Endothelial cell of umbilical vein (primary cell): ENCODE results near the gene SOX18. TPM values are rescaled to one million over a fixed set of nuclear protein-coding genes. Genes with fewer than 3 reads are reported as not detected.

ENCODE experiments used
- BruUV-seq: library from RNA; stranded (reverse); fragments of 400-500 nt; replicated peaks from 2 replicates; lab custom pipeline; 2021; lab: Mats Ljungman, UMichigan
- CTCF ChIA-PET: fragments of 300-600, 350-600 bp; sonication (Branson Sonifier 250); formaldehyde crosslinking; loops from one replicate; lab custom pipeline; 2021; ENCODE audit warnings: antibody characterized with exemption, inconsistent platforms; lab: Charles Lee
- POLR2A ChIA-PET: fragments of 300-600, 350-600 bp; sonication (Branson Sonifier 250); formaldehyde crosslinking; loops from one replicate; lab custom pipeline; 2021; ENCODE audit warnings: antibody characterized with exemption, inconsistent platforms; lab: Charles Lee
- DNase-seq: peaks from one replicate; pipeline ENCODE4 v3.0.0-alpha.2; 2011; ENCODE audit warnings: low read depth, low spot score
- FAIRE-seq: peaks from 2 replicates; lab custom pipeline; 2011; peaks lifted over from hg19 to GRCh38; lab: Jason Lieb, UNC
- H2AFZ ChIP-seq: 2 replicates; pipeline ENCODE4 v1.6.0; 2012; ENCODE audit warnings: low read depth, low read length, control low read depth, inconsistent platforms
- H3K27ac ChIP-seq: 2 replicates; pipeline ENCODE4 v1.5.1; 2011; ENCODE audit warnings: low read depth, mild to moderate bottlenecking, control low read depth, low read length, moderate library complexity; ENCODE audit not compliant: insufficient read depth
- H3K27me3 ChIP-seq, 2 experiments: 2 replicates each; pipeline versions ENCODE4 v1.6.0 to v1.6.1; 2011; ENCODE audit warnings: low read length in 2 of 2, mixed read lengths in 1 of 2; ENCODE audit not compliant: control insufficient read depth in 2 of 2, insufficient read depth in 2 of 2
- H3K36me3 ChIP-seq, 2 experiments: 2 replicates in 1 of 2; 3 replicates in 1 of 2; pipeline ENCODE4 v1.5.1; 2011; ENCODE audit warnings: low read length in 2 of 2, mild to moderate bottlenecking in 1 of 2, moderate library complexity in 1 of 2; ENCODE audit not compliant: control insufficient read depth in 2 of 2, insufficient read depth in 2 of 2; ENCODE audit errors: extremely low read depth in 1 of 2
- H3K4me1 ChIP-seq: 3 replicates; pipeline ENCODE4 v1.5.1; 2011; ENCODE audit warnings: mild to moderate bottlenecking, low read length; ENCODE audit not compliant: control insufficient read depth, insufficient read depth; ENCODE audit errors: extremely low read depth
- H3K4me2 ChIP-seq: 2 replicates; pipeline ENCODE4 v1.6.1; 2011; ENCODE audit warnings: low read length, control low read depth, mixed read lengths; ENCODE audit not compliant: insufficient read depth
- H3K4me3 ChIP-seq, 3 experiments: fragments of 200-600 bp in 1 of 3; sonication (generic), shearing (Covaris generic) in 1 of 3; replicated peaks in 1 of 3; 2 replicates each; pipeline ENCODE4 v1.5.1; 2011 to 2016; ENCODE audit warnings: control low read depth in 3 of 3, low read length in 3 of 3, mild to moderate bottlenecking in 2 of 3, inconsistent platforms in 1 of 3, low read depth in 1 of 3, moderate library complexity in 1 of 3; ENCODE audit not compliant: insufficient read depth in 1 of 3
- H3K79me2 ChIP-seq: 2 replicates; pipeline ENCODE4 v1.6.0; 2012; ENCODE audit warnings: low read length, inconsistent platforms; ENCODE audit not compliant: control insufficient read depth, insufficient read depth
- H3K9ac ChIP-seq: replicated peaks from 2 replicates; pipeline ENCODE3; 2011; ENCODE audit warnings: low read length, control low read depth; ENCODE audit not compliant: insufficient read depth; ENCODE audit errors: extremely low read depth
- H3K9me1 ChIP-seq: replicated peaks from 3 replicates; pipeline ENCODE4 v1.6.0; 2011; ENCODE audit warnings: mild to moderate bottlenecking, low read length; ENCODE audit not compliant: control insufficient read depth, insufficient read depth; ENCODE audit errors: extremely low read depth
- H3K9me3 ChIP-seq: replicated peaks from 2 replicates; pipeline ENCODE4 v1.5.1; 2012; ENCODE audit warnings: low read length, inconsistent platforms; ENCODE audit not compliant: control insufficient read depth, insufficient read depth
- H4K20me1 ChIP-seq: replicated peaks from 2 replicates; pipeline ENCODE3; 2011; ENCODE audit warnings: mild to moderate bottlenecking, low read length; ENCODE audit not compliant: control insufficient read depth, insufficient read depth; ENCODE audit errors: extremely low read depth
- EZH2 ChIP-seq: IDR thresholded peaks from 2 replicates; pipeline ENCODE4 v1.6.1; 2012; ENCODE audit warnings: borderline replicate concordance, low read depth, mild to moderate bottlenecking, moderate library complexity, low read length, inconsistent platforms; ENCODE audit not compliant: severe bottlenecking
- FOS ChIP-seq: IDR thresholded peaks from 2 replicates; pipeline ENCODE4 v1.6.1; 2011; ENCODE audit warnings: mild to moderate bottlenecking, low read length, moderate library complexity, borderline replicate concordance; ENCODE audit not compliant: insufficient read depth
- GATA2 ChIP-seq: IDR thresholded peaks from 2 replicates; pipeline ENCODE4 v1.7.0; 2011; ENCODE audit warnings: low read depth, mild to moderate bottlenecking, moderate library complexity, mixed read lengths, low read length; ENCODE audit not compliant: insufficient read length, insufficient read depth
- JUN ChIP-seq: IDR thresholded peaks from 2 replicates; pipeline ENCODE4 v1.6.1; 2011; ENCODE audit warnings: borderline replicate concordance, low read depth; ENCODE audit not compliant: insufficient read length, insufficient read depth
- MYC ChIP-seq: IDR thresholded peaks from one replicate; pipeline ENCODE4 v1.6.1; 2011; ENCODE audit warnings: mild to moderate bottlenecking, low read depth, low read length
- POLR2A ChIP-seq: IDR thresholded peaks from 2 replicates; pipeline ENCODE4 v1.6.1; 2012; ENCODE audit warnings: low read depth, mild to moderate bottlenecking, control low read depth, low read length
- POLR2AphosphoS5 ChIP-seq: IDR thresholded peaks from 2 replicates; pipeline ENCODE4 v1.6.1; 2012; ENCODE audit warnings: low read depth, mild to moderate bottlenecking, control low read depth, low read length, moderate library complexity; ENCODE audit not compliant: insufficient read depth
- dilution Hi-C: fragments of 300-500 bp; cut with MboI; formaldehyde crosslinking; loops from one replicate; pipeline ENCODE4 v1.15.0; 2019; ENCODE audit warnings: low sequenced_read_pairs; ENCODE audit not compliant: extremely low pct_ligation_motif_present
- intact Hi-C: fragments of 100-400 bp; cut with micrococcal nuclease; formaldehyde crosslinking; loops from one replicate; pipeline ENCODE4 v1.10.0; 2022
- polyA plus RNA-seq, 4 experiments: library from polyadenylated mRNA; depleted of rRNA in 3 of 4; stranded (reverse) in 3 of 4; unstranded in 1 of 4; fragments of >200 nt; gene quantifications; 2 replicates each; pipeline versions ENCODE4 v1.2.1 to v1.2.3, GENCODE V29; 2011 to 2012; ENCODE audit warnings: missing spikeins in 1 of 4
- total RNA-seq: library from RNA; stranded (reverse); gene quantifications from 2 replicates; pipeline ENCODE4 v1.2.3, GENCODE V29; 2021
- TF ChIP-seq, protein P1 (sequence below), 2 donors: IDR thresholded peaks; 1 replicate in 1 of 2; 2 replicates in 1 of 2; pipeline ENCODE4 v1.5.1; 2011; ENCODE audit warnings: low read length in 2 of 2, mild to moderate bottlenecking in 2 of 2, moderate library complexity in 2 of 2, control low read depth in 1 of 2, inconsistent platforms in 1 of 2, low read depth in 1 of 2; ENCODE audit not compliant: insufficient read depth in 1 of 2; ENCODE audit errors: extremely low read depth in 1 of 2
- TF ChIP-seq, protein P2 (sequence below): IDR thresholded peaks from 2 replicates; pipeline ENCODE4 v1.6.1; 2011; ENCODE audit not compliant: insufficient read depth, insufficient read length

Gene SOX18
- total and polyA plus RNA-seq, 2 donors (not counting 3 experiments of a cell fraction or from before 2014, with no cell fraction given) = 20.9 to 175 TPM

DNA sequence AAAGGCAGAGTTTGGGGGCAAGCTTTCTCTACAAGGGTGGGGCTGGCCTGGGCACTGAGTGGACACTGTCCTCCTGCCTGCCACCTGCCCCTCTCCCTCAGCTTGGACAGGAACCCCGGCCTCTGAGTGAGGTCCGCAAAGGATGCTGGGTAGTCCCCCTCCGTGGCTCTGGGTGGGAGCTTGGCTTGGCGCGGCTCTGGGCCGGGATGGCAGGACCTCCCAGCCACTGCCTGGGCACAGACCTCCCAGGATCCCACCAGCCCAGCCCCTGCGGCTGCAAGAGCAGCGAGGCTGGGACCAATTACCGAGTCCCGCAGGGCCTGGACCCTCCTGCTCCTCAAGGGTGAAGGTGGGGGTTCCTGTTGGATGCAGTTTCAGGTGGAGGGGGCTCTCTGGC lies 2.9 kb upstream of the SOX18 start:
- H3K27ac ChIP-seq = peak overlapping the region; percentile 26
- H3K27me3 ChIP-seq = no peaks in the 10 kb centered on the region
- no peaks in the 10 kb centered on the region for H3K9me1 ChIP-seq
- H3K9ac ChIP-seq = no peak overlapping the region
- no peaks in the 10 kb centered on the region for H3K9me3 ChIP-seq
- peaks cover 14% of the 10 kb centered on the region for H3K79me2 ChIP-seq
- intact Hi-C loops = loop anchor here (10.0 kb wide), 1 partner anchor 158 kb away; the partner anchor contains the start of gene DNAJC5
- DNase-seq (no peak), FAIRE-seq (no peak)
- no peak overlapping the region for H2AFZ ChIP-seq
- H3K4me2 ChIP-seq = no peak overlapping the region
- dilution Hi-C loops = no loop called here
- no peak overlapping the region for H3K4me3 ChIP-seq
- ChIA-PET CTCF (interaction anchor here (1.0 to 15.2 kb wide), 2 partner anchors 13 to 72 kb away, joined by 4 to 412 read pairs; partner anchors contain the start of gene C20orf204), POLR2A (interaction anchor here (2.4 kb wide), 1 partner anchor 13 kb away, joined by 21 read pairs; no protein-coding TSS in a partner anchor)
- TF ChIP-seq POLR2A (no peak), FOS (no peak), POLR2AphosphoS5 (no peak), EZH2 (no peak), GATA2 (no peak), MYC (no peak), JUN (no peak)
- TF ChIP-seq, protein P1, sequence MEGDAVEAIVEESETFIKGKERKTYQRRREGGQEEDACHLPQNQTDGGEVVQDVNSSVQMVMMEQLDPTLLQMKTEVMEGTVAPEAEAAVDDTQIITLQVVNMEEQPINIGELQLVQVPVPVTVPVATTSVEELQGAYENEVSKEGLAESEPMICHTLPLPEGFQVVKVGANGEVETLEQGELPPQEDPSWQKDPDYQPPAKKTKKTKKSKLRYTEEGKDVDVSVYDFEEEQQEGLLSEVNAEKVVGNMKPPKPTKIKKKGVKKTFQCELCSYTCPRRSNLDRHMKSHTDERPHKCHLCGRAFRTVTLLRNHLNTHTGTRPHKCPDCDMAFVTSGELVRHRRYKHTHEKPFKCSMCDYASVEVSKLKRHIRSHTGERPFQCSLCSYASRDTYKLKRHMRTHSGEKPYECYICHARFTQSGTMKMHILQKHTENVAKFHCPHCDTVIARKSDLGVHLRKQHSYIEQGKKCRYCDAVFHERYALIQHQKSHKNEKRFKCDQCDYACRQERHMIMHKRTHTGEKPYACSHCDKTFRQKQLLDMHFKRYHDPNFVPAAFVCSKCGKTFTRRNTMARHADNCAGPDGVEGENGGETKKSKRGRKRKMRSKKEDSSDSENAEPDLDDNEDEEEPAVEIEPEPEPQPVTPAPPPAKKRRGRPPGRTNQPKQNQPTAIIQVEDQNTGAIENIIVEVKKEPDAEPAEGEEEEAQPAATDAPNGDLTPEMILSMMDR (IDR thresholded peaks at IDR 0.05; ENCODE audit: extremely low read depth in 1 of 2, insufficient read depth in 1 of 2, low read depth in 1 of 2, low read length in 2 of 2) = no peak
- TF ChIP-seq, protein P2, sequence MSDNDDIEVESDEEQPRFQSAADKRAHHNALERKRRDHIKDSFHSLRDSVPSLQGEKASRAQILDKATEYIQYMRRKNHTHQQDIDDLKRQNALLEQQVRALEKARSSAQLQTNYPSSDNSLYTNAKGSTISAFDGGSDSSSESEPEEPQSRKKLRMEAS = no peak
- H3K36me3 ChIP-seq = peaks cover 7 to 8% of the 10 kb centered on the region in 2 experiments
- no TSS peak for BruUV-seq
- H3K4me1 ChIP-seq = peaks cover 77% of the 10 kb centered on the region
- peaks cover 3% of the 10 kb centered on the region for H4K20me1 ChIP-seq
